Nephron progenitor cell (in vitro differentiated cells): ENCODE measurements around the gene ZNF512B.

ENCODE experiments used
- DNase-seq: peaks from one replicate; pipeline ENCODE4 v3.0.0; 2021
- H3K27ac Mint-ChIP-seq: 2 replicates; pipeline ENCODE4 v1.8.0; 2021; ENCODE audit warnings: mild to moderate bottlenecking, moderate library complexity, mixed read lengths
- H3K27me3 Mint-ChIP-seq: 2 replicates; pipeline ENCODE4 v1.8.0; 2021; ENCODE audit warnings: mild to moderate bottlenecking, low read depth, mixed read lengths; ENCODE audit not compliant: poor library complexity
- H3K36me3 Mint-ChIP-seq: 2 replicates; pipeline ENCODE4 v1.8.0; 2021; ENCODE audit warnings: low read depth, mixed read lengths
- H3K4me1 Mint-ChIP-seq: 2 replicates; pipeline ENCODE4 v1.8.0; 2021; ENCODE audit warnings: mixed read lengths
- H3K4me3 Mint-ChIP-seq: 2 replicates; pipeline ENCODE4 v1.8.0; 2021; ENCODE audit warnings: mild to moderate bottlenecking, moderate library complexity, mixed read lengths
- H3K9me3 Mint-ChIP-seq: 2 replicates; pipeline ENCODE4 v1.8.0; 2021; ENCODE audit warnings: mild to moderate bottlenecking, moderate library complexity, mixed read lengths
- CTCF ChIP-seq: fragments of 200-600 bp; sonication (generic); IDR thresholded peaks from 2 replicates; pipeline ENCODE4 v1.5.0; 2021; ENCODE audit warnings: antibody characterized with exemption

The ZNF512B gene

GRCh38 chr20:64009811-64010387 lies 40.2 kb upstream of the ZNF512B start:
- Mint-ChIP-seq H3K4me3 (no peak overlapping the region), H3K27me3 (no peaks in the 10 kb centered on the region), H3K9me3 (peaks cover 11% of the 10 kb centered on the region), H3K27ac (peak overlapping the region; percentile 39), H3K36me3 (peaks cover 70% of the 10 kb centered on the region), H3K4me1 (peaks cover 5% of the 10 kb centered on the region)
- no peak for TF ChIP-seq CTCF
- no peak for DNase-seq

DNA sequence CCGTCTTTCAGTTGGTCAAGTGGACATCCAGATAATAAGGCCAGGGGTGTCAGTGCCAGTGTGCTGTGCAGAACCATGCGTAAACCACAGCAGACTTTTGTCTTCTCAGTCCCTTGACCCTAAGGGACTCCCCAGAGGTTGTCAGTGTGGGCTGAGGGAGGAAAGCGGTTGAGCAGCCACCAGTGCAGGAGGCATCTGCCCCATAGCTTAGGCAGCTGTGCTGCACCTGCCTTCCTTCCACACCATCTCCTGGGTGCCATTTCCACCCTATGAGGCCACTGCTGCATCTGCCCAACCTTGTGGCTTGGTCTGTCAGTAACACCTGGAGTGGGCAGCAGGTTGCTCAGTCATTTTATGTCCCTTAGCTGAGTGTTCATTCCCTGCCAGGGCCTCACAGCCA lies 37.2 kb upstream of the ZNF512B start:
- no peak for TF ChIP-seq CTCF
- H3K4me1 Mint-ChIP-seq, result peaks cover 23% of the 10 kb centered on the region
- H3K9me3 Mint-ChIP-seq, result peaks cover 11% of the 10 kb centered on the region
- H3K36me3 Mint-ChIP-seq, result peaks cover 60% of the 10 kb centered on the region
- no peaks in the 10 kb centered on the region for H3K27me3 Mint-ChIP-seq
- no peak for DNase-seq
- no peak overlapping the region for H3K4me3 Mint-ChIP-seq
- no peak overlapping the region for H3K27ac Mint-ChIP-seq

DNA sequence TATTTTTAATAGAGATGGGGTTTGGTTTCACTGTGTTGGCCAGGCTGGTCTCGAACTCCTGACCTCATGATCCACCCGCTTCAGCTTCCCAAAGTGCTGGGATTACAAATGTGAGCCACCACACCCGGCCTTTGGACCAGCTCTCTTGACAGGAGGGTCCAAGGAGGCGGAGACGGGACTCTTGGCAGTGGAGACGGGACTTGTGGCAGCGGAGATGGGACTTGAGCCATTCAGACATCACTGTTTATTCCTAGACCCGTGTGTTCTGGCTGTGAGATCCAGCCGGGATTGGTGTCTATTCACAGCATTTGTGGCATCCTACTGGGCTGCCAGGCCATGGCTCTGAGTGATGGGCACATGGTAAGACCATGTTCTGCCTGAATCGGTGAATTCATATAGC lies 36.8 kb upstream of the ZNF512B start:
- Mint-ChIP-seq H3K9me3 (peaks cover 11% of the 10 kb centered on the region), H3K27ac (no peak overlapping the region), H3K27me3 (no peaks in the 10 kb centered on the region), H3K4me1 (peaks cover 26% of the 10 kb centered on the region), H3K4me3 (no peak overlapping the region), H3K36me3 (peaks cover 63% of the 10 kb centered on the region)
- TF ChIP-seq CTCF, result no peak
- no peak for DNase-seq

DNA sequence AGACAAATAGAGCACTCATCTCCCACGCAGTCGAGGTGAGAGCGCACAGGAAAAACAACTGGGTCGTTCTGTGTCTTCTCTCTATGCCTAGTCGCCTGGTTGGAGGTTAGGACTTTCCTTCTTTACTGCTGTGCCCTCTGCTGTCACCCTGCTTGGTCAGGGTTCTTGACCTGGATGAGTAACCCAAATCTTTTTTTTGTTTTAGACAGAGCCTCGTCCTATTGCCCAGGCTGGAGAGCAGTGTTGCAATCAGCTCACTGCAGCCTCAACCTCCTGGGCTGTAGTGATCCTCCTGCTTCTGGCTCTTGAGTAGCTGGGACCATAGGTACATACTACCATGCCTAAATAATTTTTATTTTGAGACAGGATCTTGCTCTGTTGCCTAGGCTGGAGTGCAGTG lies 35.7 kb upstream of the ZNF512B start:
- H3K9me3 Mint-ChIP-seq, result peaks cover 11% of the 10 kb centered on the region
- peaks cover 58% of the 10 kb centered on the region for H3K36me3 Mint-ChIP-seq

GRCh38 chr20:64003960-64004725 lies 34.4 kb upstream of the ZNF512B start:
- no peak for TF ChIP-seq CTCF
- no peaks in the 10 kb centered on the region for H3K27me3 Mint-ChIP-seq
- no peak for DNase-seq
- H3K4me1 Mint-ChIP-seq, result peaks cover 27% of the 10 kb centered on the region
- no peak overlapping the region for H3K27ac Mint-ChIP-seq
- H3K36me3 Mint-ChIP-seq, result peaks cover 56% of the 10 kb centered on the region
- peaks cover 11% of the 10 kb centered on the region for H3K9me3 Mint-ChIP-seq
- no peak overlapping the region for H3K4me3 Mint-ChIP-seq

More for the DNA sequence above, 35.7 kb upstream of the ZNF512B start:
- no peaks in the 10 kb centered on the region for H3K27me3 Mint-ChIP-seq
- TF ChIP-seq CTCF, result no peak
- H3K27ac Mint-ChIP-seq, result peak overlapping the region; percentile 56
- DNase-seq, result no peak
- H3K4me1 Mint-ChIP-seq, result peaks cover 27% of the 10 kb centered on the region
- H3K4me3 Mint-ChIP-seq, result no peak overlapping the region

DNA sequence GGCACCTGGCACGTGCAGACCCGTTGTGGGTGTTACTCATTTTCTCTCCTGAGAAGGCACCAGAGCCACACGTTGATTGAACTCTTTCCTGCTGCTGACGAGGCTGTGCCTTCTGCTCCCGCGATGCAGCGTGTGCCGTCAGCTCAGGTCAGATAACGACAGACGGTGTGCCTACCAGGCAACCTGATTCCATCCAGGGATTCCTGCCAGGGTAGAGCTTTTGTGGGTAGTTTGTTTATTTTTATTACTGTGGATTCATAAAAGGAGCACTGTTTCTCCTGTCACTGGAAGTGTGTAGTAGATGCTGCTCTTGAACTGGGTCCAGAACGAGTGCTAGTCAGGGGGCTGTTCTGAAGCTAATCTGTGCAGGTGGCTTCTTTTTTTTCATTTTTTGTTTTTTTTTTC lies 31.9 kb upstream of the ZNF512B start:
- no peak for TF ChIP-seq CTCF
- Mint-ChIP-seq H3K36me3 (peaks cover 53% of the 10 kb centered on the region), H3K27ac (peak overlapping the region; percentile 54), H3K27me3 (no peaks in the 10 kb centered on the region), H3K4me3 (no peak overlapping the region), H3K9me3 (no peaks in the 10 kb centered on the region), H3K4me1 (peaks cover 27% of the 10 kb centered on the region)
- DNase-seq, result no peak
